LNCaP clone FGC (cell line): ENCODE measurements around the gene UBQLN4.
A peak's percentile ranks its signal among the peaks of the same experiment; 100 is the strongest.

Experiments used
- DNase-seq: peaks from one replicate; pipeline ENCODE4 v3.0.0-alpha.2; 2011; ENCODE audit warnings: low read depth
- H3K4me3 ChIP-seq: 2 replicates; pipeline ENCODE4 v1.5.1; 2011; ENCODE audit warnings: mild to moderate bottlenecking, low read depth, low read length, control low read depth
- TF ChIP-seq, protein P1 (sequence below): IDR thresholded peaks from 2 replicates; pipeline ENCODE4 v1.5.1; 2012; ENCODE audit warnings: mild to moderate bottlenecking; ENCODE audit not compliant: control insufficient read depth, insufficient read depth; ENCODE audit errors: extremely low read depth

UBQLN4 gene

DNA sequence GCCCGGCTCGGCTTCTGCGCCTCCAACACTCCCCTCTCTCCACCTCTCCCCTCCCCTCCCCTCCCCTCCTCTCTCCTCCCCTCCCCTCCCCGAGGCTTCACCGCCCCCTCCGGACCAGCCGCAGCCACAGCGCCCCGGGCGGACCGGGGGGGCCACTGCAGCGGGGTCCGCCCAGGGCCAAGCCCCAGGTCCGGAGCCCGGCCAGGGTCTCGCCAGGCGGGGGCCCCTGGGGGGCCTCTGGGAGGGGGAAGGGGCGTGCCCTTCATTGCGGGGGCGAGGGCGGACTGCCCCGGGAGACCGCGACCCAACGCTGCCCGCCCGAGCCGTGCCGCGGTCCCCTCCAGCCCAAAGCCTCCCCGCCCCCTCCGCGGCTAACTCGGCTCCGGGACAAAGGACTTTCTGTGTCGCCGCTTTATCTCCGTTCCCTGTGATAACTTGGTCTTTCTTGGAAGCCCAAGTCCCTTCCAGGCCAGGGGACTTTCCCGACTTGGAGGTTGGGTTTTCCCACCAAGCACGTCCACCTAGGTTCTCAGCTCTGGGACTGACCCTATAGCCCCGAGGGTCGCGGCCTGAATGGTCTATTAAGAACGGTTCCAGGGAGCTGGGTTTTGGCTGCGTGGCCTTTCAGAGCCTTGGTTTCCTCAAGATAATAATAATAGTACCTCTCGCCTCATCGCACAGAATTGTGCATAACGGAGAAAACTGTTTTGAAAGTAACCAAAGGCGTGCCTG is at the start of gene UBQLN4:
Gene UBQLN4 (minus strand): TSS at position 31 of the 732 bp plus-strand sequence. CDS start 97 bp downstream, outside the sequence.
- peak; percentile 59 for DNase-seq
- peak within 1 kb of the TSS; percentile 92 for H3K4me3 ChIP-seq
- TF ChIP-seq, protein P1, sequence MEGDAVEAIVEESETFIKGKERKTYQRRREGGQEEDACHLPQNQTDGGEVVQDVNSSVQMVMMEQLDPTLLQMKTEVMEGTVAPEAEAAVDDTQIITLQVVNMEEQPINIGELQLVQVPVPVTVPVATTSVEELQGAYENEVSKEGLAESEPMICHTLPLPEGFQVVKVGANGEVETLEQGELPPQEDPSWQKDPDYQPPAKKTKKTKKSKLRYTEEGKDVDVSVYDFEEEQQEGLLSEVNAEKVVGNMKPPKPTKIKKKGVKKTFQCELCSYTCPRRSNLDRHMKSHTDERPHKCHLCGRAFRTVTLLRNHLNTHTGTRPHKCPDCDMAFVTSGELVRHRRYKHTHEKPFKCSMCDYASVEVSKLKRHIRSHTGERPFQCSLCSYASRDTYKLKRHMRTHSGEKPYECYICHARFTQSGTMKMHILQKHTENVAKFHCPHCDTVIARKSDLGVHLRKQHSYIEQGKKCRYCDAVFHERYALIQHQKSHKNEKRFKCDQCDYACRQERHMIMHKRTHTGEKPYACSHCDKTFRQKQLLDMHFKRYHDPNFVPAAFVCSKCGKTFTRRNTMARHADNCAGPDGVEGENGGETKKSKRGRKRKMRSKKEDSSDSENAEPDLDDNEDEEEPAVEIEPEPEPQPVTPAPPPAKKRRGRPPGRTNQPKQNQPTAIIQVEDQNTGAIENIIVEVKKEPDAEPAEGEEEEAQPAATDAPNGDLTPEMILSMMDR, result peak; percentile 82

DNA sequence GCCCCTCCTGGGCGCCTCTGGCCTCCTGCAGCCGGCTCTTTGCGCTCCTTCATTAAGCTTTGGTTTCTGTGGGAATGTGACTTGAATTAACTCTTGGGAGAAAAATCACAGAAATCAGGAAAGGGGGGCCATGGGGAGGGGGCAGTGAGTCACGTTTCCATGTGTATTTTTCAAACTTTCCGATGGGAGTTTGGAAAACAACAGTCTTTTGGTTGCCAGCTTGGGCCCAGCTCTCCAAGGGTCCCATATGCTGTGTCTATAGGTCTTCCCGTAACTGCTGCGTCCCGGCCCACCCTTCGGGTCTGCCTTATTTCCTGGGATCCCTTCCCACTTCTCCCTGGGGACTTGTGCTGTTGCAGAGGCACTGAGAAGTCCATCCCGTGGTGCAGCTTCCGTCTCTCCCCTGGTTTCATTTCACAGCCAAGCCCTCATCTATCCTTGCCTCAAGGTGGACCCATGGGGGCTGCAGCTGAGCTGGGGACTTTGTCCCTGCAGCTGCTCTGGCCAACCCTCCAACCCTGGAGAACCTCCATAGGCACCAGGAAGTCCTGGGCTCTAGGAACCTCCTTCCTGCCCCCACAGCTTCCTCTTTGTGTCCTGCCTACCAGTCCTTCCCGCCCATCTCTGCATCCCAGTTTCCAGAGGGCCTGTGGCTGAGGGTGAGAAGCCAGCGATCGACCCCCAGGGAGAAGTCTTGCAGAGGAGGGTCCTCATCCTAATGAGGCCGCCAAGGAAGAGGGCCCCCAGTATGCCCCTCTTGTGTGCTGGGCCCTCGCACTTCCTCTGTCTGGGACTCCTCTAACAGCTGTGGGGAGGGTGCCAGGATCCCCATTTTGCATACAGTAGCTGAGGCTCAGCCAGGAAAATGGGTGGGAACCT is 49.3 kb upstream of the UBQLN4 start:
- no peak for DNase-seq
- H3K4me3 ChIP-seq, result no peak overlapping the region
- TF ChIP-seq, protein P1, result no peak

DNA sequence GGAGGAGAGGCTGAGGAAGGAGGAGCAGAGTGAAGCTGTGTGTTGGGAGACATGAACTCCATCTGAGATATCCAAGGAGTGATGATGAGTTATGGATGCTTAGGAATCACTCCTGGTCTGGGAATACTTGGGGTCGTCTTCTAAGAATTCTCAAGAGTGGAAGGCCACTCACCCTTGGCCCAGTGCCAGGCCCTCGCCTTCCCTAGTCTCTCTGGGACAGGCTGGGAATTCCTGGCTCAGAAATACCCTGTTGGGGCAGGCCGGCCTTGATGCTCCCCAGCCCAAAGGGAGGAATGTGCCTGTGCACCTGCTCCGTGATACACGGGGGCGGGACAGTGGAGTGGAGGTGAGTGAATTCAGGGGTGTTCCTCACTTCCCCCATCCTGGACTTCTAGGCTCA is 48.3 kb upstream of the UBQLN4 start:
- TF ChIP-seq, protein P1, result no peak

DNA sequence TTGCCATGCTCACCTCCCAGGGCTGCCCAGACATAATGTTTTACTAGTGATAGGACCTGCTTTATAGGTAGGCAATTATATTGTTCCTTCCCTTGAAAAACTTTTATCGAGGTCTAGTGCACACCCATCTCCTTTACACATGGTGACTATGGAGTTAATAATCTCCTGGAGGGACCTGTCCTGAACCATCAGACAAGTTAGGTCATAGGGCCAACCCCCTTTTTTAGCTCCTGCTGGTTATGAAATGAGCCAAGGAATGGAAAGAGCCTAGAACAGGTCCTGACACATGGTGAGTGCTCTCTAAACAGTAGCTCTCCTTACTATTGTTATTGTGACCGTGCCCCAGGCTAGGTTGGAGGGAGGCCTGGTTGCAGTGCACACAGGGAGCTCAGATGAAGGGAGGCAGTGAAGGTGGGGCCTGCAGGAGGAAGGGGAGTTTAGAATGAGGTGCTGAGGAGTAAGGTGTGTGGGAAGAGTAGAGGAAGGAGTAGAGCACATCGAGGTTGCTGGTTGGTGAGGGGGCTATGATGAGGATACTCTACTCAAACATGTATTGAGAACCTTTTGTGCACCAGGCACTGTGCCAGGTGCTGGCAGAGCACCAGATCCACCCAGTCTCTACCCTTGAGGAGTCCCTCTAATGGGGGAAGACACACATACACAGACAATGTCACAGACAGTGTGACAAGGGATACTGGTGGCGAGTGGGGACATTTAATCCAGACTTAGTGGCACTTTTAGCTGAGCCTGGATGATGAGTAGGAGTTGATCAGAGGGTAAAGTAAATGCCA is 46.8 kb upstream of the UBQLN4 start:
- no peak overlapping the region for H3K4me3 ChIP-seq
- TF ChIP-seq, protein P1, result no peak
- DNase-seq, result no peak

More for the DNA sequence above, 48.3 kb upstream of the UBQLN4 start:
- no peak for DNase-seq
- H3K4me3 ChIP-seq, result no peak overlapping the region

DNA sequence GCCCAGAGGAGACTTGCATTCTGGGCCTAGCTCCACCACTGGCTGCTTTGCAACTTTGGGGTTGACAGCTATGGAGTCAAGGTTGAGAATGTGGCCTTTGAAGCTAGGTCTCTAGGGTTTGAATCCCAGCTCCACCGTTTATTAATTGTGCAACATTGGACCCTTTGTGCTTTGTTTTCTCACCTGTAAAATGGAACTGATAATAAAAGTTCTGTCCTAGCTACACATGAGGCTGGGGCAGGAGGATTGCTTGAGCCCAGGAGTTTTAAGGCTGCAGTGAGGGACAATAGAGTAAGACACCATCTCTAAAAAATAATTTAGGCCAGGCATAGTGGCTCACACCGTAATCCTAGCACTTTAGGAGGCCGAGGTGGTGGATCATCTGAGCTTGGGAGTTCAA is 45.7 kb upstream of the UBQLN4 start:
- TF ChIP-seq, protein P1, result no peak
- no peak for DNase-seq
- H3K4me3 ChIP-seq, result no peak overlapping the region

DNA sequence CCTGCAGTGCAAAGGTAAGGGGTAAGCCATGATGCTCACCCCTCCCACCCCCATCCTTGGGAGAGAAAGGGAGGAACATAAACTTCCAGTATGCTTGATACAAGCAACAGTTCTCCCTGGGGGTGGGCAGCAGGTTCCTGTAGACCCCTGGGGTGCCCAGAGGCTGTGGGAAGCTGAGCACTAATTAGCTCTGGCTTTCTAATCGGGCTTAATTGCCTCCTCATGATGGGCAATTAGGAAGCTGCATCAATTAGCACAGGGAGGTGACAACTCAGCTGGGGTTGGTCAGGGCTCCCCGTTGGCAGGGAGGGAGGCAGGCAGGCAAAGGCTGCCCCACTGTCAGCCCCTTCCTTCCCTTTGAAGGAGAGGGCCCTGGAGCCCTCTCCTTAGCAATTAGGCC is 45.2 kb upstream of the UBQLN4 start:
- DNase-seq, result no peak
- TF ChIP-seq, protein P1, result no peak
- H3K4me3 ChIP-seq, result no peak overlapping the region
